Activated T-helper 1 cell treated with anti-CD3 and anti-CD28 coated beads, Interleukin-12 subunit alpha, Interleukin-12 subunit beta, Interleukin-2, Interleukin-4 antibody, amounts not matched to agents 30 ng/mL and 10 ng/mL and 1 ng/mL, durations not matched to agents 14 hours and 24 hours and 36 hours (primary cell): ENCODE data around the gene ANKDD1A. TPM values are rescaled to one million over a fixed set of nuclear protein-coding genes. Genes with fewer than 3 reads are reported as not detected.

Experiments used
- DNase-seq: peaks from one replicate; pipeline ENCODE4 v3.0.0; 2021; ENCODE audit warnings: low spot score
- H3K27ac Mint-ChIP-seq: one replicate; pipeline ENCODE4 v1.8.0; 2021; ENCODE audit warnings: mild to moderate bottlenecking, mixed read lengths
- H3K27me3 Mint-ChIP-seq: one replicate; pipeline ENCODE4 v1.8.0; 2022; ENCODE audit warnings: mild to moderate bottlenecking, moderate library complexity, mixed read lengths; ENCODE audit not compliant: insufficient read depth
- H3K36me3 Mint-ChIP-seq: one replicate; pipeline ENCODE4 v1.8.0; 2021; ENCODE audit warnings: low read depth, mixed read lengths
- H3K4me1 Mint-ChIP-seq: one replicate; pipeline ENCODE4 v1.8.0; 2021; ENCODE audit warnings: low read depth, mixed read lengths
- H3K4me3 Mint-ChIP-seq: one replicate; pipeline ENCODE4 v1.8.0; 2021; ENCODE audit warnings: mild to moderate bottlenecking, moderate library complexity, mixed read lengths
- H3K9me3 Mint-ChIP-seq: one replicate; pipeline ENCODE4 v1.8.0; 2021; ENCODE audit warnings: mixed read lengths
- intact Hi-C: fragments of 100-400 bp; cut with micrococcal nuclease; formaldehyde crosslinking; loops from one replicate; pipeline ENCODE4 v1.15.1; 2024
- total RNA-seq: library from RNA; stranded (reverse); gene quantifications from 2 replicates; pipeline ENCODE4 v1.2.3, GENCODE V29; 2022

The ANKDD1A gene
- total RNA-seq, 1 donor from 2014 or later = 1.3 TPM

- no peak overlapping the region for H3K4me3 Mint-ChIP-seq
- no peak for DNase-seq
- intact Hi-C loops = no loop called here
- no peak overlapping the region for H3K27ac Mint-ChIP-seq
- H3K36me3 Mint-ChIP-seq = no peaks in the 10 kb centered on the region
- no peaks in the 10 kb centered on the region for H3K9me3 Mint-ChIP-seq
- peaks cover 11% of the 10 kb centered on the region for H3K4me1 Mint-ChIP-seq
- peaks cover 9% of the 10 kb centered on the region for H3K27me3 Mint-ChIP-seq
Observed at GRCh38 chr15:64916365-64916764, 4.7 kb downstream of the ANKDD1A start.

DNA sequence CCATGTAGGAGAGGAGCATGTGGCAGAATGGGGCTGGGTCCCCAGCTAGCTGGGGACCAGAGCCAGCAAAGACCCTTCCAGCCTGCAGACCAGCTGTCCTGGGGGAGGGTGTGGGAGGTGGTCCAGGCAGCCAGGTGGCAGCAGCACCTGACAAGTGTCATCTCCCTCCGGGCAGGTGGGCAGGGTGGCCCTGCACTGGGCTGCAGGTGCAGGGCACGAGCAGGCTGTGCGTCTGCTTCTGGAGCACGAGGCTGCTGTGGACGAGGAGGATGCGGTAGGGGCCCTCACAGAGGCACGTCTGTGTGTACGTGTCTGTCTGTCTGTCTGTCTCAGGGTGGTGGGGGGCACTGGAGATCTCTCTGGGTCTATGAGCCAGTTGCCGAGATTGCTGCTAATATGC, 5.5 kb downstream of the ANKDD1A start:
- no peaks in the 10 kb centered on the region for H3K9me3 Mint-ChIP-seq
- H3K27ac Mint-ChIP-seq = no peak overlapping the region
- peaks cover 11% of the 10 kb centered on the region for H3K27me3 Mint-ChIP-seq
- H3K4me3 Mint-ChIP-seq = no peak overlapping the region
- peaks cover 9% of the 10 kb centered on the region for H3K4me1 Mint-ChIP-seq
- no peaks in the 10 kb centered on the region for H3K36me3 Mint-ChIP-seq
- DNase-seq = no peak
- intact Hi-C loops = no loop called here

GRCh38 chr15:64919721-64920120, 8.0 kb downstream of the ANKDD1A start:
- peaks cover 9% of the 10 kb centered on the region for H3K4me1 Mint-ChIP-seq
- H3K9me3 Mint-ChIP-seq = no peaks in the 10 kb centered on the region
- no peaks in the 10 kb centered on the region for H3K36me3 Mint-ChIP-seq
- no peak for DNase-seq
- H3K27ac Mint-ChIP-seq = no peak overlapping the region
- H3K27me3 Mint-ChIP-seq = peaks cover 11% of the 10 kb centered on the region
- no peak overlapping the region for H3K4me3 Mint-ChIP-seq
- intact Hi-C loops = no loop called here

- H3K27ac Mint-ChIP-seq = no peak overlapping the region
- intact Hi-C loops = no loop called here
- peaks cover 11% of the 10 kb centered on the region for H3K27me3 Mint-ChIP-seq
- no peak overlapping the region for H3K4me3 Mint-ChIP-seq
- H3K36me3 Mint-ChIP-seq = no peaks in the 10 kb centered on the region
- no peaks in the 10 kb centered on the region for H3K9me3 Mint-ChIP-seq
- no peak for DNase-seq
- no peaks in the 10 kb centered on the region for H3K4me1 Mint-ChIP-seq
Observed at GRCh38 chr15:64921711-64922110, 10.0 kb downstream of the ANKDD1A start.

- intact Hi-C loops = no loop called here
- Mint-ChIP-seq H3K4me3 (no peak overlapping the region), H3K27ac (no peak overlapping the region), H3K9me3 (no peaks in the 10 kb centered on the region), H3K4me1 (peaks cover 7% of the 10 kb centered on the region), H3K36me3 (no peaks in the 10 kb centered on the region), H3K27me3 (peaks cover 11% of the 10 kb centered on the region)
- DNase-seq = no peak
Observed at GRCh38 chr15:64923546-64923945, 11.8 kb downstream of the ANKDD1A start.

- no peak for DNase-seq
- Mint-ChIP-seq H3K36me3 (no peaks in the 10 kb centered on the region), H3K9me3 (no peaks in the 10 kb centered on the region), H3K4me3 (no peak overlapping the region), H3K27me3 (peaks cover 3% of the 10 kb centered on the region), H3K4me1 (peaks cover 8% of the 10 kb centered on the region), H3K27ac (no peak overlapping the region)
- intact Hi-C loops = no loop called here
Observed at GRCh38 chr15:64925335-64926330, 13.9 kb downstream of the ANKDD1A start.

GRCh38 chr15:64926661-64927060, 15.0 kb downstream of the ANKDD1A start:
- no peaks in the 10 kb centered on the region for H3K9me3 Mint-ChIP-seq
- intact Hi-C loops = no loop called here
- DNase-seq = no peak
- H3K4me3 Mint-ChIP-seq = no peak overlapping the region
- H3K27me3 Mint-ChIP-seq = peaks cover 3% of the 10 kb centered on the region
- H3K4me1 Mint-ChIP-seq = peaks cover 13% of the 10 kb centered on the region
- no peak overlapping the region for H3K27ac Mint-ChIP-seq
- no peaks in the 10 kb centered on the region for H3K36me3 Mint-ChIP-seq

DNA sequence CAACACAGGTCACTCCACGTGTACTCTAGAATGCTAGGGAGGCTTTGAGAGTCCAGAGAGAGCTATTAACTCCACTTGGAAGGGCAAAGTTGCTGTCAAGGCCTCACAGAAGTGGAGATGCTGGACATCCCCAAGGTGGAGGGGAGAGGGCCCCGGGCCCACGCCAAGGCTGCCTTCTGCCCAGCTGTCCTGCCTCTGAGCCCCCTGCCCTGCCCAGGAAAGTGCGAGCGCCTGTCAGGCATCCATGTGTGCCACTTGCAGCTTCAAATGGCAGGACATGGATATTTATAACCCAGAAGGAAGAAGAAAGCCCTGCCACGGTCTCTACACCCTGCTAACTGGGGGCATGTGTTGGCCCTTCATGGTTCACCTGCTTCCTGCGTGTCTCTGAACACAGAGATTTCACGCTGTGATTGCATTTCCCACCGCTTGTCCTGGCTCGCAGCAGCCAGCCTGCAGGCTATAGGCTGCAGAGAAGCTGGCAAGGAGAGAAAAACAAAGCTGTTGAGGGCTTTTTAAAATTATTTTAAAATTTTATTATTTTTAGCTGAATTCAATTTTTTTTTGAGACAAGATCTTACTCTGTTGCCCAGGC, 17.0 kb downstream of the ANKDD1A start:
- intact Hi-C loops = no loop called here
- Mint-ChIP-seq H3K27me3 (peaks cover 3% of the 10 kb centered on the region), H3K4me3 (no peak overlapping the region), H3K27ac (no peak overlapping the region), H3K36me3 (peaks cover 2% of the 10 kb centered on the region), H3K4me1 (peaks cover 13% of the 10 kb centered on the region), H3K9me3 (no peaks in the 10 kb centered on the region)
- DNase-seq = no peak

DNA sequence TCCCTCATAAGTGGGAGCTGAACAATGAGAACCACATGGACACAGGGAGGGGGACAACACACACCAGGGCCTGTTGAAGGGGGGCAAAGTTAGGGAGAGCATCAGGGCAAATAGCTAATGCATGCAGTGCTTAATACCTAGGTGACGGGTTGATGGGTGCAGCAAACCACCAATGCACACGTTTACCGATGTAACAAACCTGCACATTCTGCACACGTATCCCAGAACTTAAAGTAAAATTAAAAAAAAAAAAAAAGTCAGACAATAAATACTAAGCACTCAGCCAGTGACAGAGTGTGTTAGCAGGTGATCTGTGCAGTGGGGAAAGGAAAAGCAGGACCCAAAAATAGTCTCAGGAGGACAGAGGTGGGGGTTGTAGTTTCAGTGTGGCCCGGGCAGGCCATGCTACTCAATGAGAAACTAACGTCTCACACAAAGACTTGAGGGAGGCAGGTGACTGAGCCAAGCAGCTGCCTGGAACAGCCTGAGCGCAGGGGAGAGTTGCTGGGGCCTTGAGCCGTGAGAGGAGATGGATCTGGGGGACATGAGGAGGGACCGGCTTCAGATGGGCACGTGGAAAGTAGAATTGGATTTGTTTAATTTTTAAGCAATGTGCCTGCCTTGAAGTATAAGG, 18.4 kb downstream of the ANKDD1A start:
- intact Hi-C loops = no loop called here
- H3K4me1 Mint-ChIP-seq = peaks cover 13% of the 10 kb centered on the region
- H3K27me3 Mint-ChIP-seq = peaks cover 3% of the 10 kb centered on the region
- peaks cover 2% of the 10 kb centered on the region for H3K36me3 Mint-ChIP-seq
- H3K4me3 Mint-ChIP-seq = no peak overlapping the region
- no peak for DNase-seq
- no peaks in the 10 kb centered on the region for H3K9me3 Mint-ChIP-seq
- H3K27ac Mint-ChIP-seq = no peak overlapping the region

GRCh38 chr15:64930778-64931371, 19.2 kb downstream of the ANKDD1A start:
- Mint-ChIP-seq H3K27ac (no peak overlapping the region), H3K9me3 (no peaks in the 10 kb centered on the region), H3K27me3 (peaks cover 3% of the 10 kb centered on the region), H3K4me3 (no peak overlapping the region), H3K4me1 (peaks cover 13% of the 10 kb centered on the region), H3K36me3 (peaks cover 2% of the 10 kb centered on the region)
- intact Hi-C loops = no loop called here
- no peak for DNase-seq

- H3K4me1 Mint-ChIP-seq = peaks cover 13% of the 10 kb centered on the region
- peaks cover 2% of the 10 kb centered on the region for H3K36me3 Mint-ChIP-seq
- H3K4me3 Mint-ChIP-seq = no peak overlapping the region
- no peak overlapping the region for H3K27ac Mint-ChIP-seq
- intact Hi-C loops = no loop called here
- DNase-seq = no peak
- peaks cover 3% of the 10 kb centered on the region for H3K27me3 Mint-ChIP-seq
- no peaks in the 10 kb centered on the region for H3K9me3 Mint-ChIP-seq
Observed at GRCh38 chr15:64931381-64931780, 19.7 kb downstream of the ANKDD1A start.

DNA sequence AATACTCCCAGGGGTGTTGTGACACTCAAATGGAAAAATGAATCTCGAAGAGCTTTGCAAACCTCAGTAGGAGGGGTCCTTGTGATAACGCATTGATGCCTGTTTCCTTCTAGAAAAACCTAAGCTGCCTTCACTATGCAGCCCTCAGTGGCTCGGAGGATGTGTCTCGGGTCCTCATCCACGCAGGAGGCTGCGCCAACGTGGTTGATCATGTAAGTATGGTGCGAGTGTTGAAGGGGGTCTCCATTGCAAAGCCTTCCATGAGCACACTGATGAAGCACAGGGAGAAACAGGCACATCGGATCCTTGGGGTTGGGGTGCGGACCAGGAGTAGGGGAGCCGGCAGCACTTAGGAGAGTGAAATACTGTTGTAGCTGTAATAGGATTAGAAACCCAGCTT, 22.3 kb downstream of the ANKDD1A start:
- Mint-ChIP-seq H3K27ac (no peak overlapping the region), H3K4me3 (no peak overlapping the region), H3K4me1 (peaks cover 6% of the 10 kb centered on the region), H3K36me3 (peaks cover 2% of the 10 kb centered on the region), H3K27me3 (peaks cover 3% of the 10 kb centered on the region), H3K9me3 (no peaks in the 10 kb centered on the region)
- no peak for DNase-seq
- intact Hi-C loops = no loop called here

DNA sequence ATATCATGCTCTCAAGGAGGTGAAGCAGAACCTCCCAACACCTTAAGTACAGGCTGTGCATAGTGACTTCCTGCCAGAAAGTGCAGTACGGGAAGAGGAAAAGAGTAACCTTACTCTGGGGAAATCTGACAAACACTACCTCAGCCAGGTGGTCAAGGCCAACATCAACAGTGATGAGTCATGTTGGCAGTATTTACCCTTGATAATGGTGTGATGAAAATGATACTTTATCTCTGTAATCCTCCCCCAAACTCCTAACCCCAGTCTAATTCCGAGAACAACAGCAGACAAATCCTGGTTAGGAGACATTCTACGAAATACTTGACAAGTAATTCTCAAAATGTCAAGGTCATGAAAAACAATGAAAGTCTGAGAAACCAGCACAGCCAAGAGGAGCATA, 26.5 kb downstream of the ANKDD1A start:
- DNase-seq = no peak
- no peaks in the 10 kb centered on the region for H3K4me1 Mint-ChIP-seq
- H3K4me3 Mint-ChIP-seq = no peak overlapping the region
- H3K27me3 Mint-ChIP-seq = no peaks in the 10 kb centered on the region
- intact Hi-C loops = no loop called here
- no peak overlapping the region for H3K27ac Mint-ChIP-seq
- H3K9me3 Mint-ChIP-seq = no peaks in the 10 kb centered on the region
- no peaks in the 10 kb centered on the region for H3K36me3 Mint-ChIP-seq
